GM19468 (cell line): Measurements from ENCODE around the gene ADORA2A.

ENCODE experiments used
- ATAC-seq: cut with Tn5 transposase; IDR thresholded peaks from one replicate; pipeline ENCODE4 v1.9.1; 2021; ENCODE audit warnings: mild to moderate bottlenecking, moderate library complexity, moderate number of reproducible peaks; ENCODE audit not compliant: unreplicated experiment; ENCODE audit errors: extremely low read depth

The ADORA2A gene

DNA sequence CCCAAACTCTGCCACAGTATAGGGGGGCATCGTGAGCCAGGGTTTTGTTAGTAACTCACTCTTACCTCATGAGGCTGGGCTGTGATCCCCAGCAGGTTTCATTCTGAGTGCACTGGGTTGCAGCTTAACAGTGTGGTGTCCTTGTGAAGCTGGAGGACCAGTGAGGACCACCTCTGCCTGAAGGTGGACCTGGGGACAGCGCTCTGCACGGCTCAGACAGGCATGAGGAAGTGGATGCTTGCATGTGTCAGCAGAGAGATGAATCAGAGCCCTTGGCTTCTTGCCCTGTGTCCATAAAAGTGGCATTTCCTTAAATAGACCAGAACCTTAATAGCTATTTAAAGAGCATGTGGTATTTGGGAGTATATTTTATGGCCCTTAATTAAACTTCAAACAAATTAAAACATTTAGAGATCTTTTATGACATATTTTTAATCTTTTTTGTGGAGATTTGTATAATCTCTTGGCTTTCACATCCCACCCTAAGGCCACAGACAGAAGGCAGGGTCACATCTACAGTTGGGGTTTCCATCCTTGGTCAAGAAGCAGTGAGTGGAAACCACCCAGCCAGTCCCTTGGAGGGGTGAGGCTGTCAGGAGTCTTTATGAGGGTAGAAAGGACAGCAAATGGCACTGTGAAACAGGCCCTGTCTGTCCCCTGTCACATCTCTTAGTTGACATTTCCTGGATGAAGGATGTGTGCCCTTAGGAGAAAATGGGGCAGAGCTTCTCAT lies 24.8 kb upstream of the ADORA2A start:
- no peak for ATAC-seq

DNA sequence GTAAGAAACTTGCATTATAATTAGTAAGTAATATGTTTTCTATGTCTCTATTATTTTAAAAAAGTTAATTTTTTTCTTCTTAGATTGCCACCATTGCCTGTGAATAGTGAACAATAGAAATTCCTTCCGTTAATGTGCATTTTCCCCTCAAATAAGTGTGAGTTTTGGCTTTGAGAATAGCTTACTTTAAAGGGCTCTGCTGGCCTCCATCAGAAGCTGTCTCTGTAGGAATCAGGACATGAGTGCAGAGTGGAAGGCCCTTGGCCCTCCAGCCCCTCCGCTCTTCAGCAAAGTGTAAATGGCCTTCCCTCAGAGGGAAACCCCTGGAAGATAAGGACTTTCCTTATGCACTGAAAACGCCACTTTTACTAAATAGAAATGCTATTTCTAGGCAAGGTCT lies 24.1 kb upstream of the ADORA2A start:
- ATAC-seq, result no peak

DNA sequence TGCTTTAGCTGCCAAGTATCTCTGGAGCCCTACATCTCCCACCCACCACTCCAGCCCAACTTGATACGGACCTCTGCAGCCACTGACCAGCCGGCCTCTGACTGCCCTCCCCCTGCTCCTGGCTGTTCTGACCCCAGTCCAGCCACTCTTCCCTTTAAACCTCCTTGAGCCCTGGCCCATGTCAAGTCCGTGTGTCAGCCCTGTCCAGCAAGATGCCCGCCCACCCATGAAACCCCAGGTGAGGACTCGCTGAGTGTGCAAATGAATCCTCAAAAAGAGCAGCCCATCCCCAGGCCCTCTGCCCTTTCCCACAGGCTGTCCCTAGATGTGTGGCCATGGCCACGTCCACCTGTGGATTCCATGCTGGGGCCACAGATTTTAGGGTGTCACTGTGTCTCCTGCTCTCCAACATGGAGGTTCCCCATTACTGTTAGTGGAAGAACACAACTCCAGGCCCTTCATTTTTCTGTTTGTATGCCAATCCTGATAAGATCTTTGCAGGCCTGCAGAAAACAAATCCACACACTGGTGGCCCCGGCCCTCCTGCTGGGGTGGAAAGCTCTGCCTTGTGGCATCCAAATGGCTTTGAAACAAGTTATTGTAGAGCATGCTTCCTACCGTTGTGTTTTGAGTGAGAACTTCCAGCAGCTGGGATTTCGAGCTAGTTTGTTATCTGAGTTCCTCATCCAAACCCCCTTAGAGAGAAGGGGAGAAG lies 22.7 kb upstream of the ADORA2A start:
- no peak for ATAC-seq

DNA sequence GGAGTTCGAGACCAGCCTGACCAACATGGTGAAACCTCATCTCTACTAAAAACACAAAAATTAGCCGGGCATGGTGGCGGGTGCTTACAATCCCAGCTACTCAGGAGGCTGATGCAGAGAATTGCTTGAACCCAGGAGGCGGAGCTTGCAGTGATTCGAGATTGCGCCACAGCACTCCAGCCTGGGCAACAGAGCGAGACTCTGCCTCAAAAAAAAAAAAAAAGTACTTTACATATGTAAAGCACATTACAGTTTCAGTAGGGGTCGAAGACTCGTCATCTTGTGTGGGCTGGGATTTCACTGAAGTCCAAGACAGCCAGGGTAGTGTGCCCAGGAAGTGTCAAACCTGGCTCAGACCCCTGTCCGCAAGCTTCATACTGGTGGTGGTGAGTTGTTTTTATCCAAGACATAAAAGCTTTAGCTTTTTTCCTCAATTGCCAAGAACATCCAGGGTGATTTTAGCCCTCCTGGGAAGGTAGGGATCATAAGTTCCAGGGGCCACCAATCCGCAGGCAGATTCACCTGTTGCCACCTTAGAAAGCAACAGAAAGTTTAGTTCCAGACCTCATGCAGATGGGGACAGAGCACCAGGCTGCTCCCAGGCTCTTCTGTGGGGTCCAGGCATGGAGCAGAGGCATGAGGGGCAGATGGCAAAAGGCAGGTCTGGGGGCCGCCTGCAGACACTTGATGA lies 21.6 kb upstream of the ADORA2A start:
- no peak for ATAC-seq

DNA sequence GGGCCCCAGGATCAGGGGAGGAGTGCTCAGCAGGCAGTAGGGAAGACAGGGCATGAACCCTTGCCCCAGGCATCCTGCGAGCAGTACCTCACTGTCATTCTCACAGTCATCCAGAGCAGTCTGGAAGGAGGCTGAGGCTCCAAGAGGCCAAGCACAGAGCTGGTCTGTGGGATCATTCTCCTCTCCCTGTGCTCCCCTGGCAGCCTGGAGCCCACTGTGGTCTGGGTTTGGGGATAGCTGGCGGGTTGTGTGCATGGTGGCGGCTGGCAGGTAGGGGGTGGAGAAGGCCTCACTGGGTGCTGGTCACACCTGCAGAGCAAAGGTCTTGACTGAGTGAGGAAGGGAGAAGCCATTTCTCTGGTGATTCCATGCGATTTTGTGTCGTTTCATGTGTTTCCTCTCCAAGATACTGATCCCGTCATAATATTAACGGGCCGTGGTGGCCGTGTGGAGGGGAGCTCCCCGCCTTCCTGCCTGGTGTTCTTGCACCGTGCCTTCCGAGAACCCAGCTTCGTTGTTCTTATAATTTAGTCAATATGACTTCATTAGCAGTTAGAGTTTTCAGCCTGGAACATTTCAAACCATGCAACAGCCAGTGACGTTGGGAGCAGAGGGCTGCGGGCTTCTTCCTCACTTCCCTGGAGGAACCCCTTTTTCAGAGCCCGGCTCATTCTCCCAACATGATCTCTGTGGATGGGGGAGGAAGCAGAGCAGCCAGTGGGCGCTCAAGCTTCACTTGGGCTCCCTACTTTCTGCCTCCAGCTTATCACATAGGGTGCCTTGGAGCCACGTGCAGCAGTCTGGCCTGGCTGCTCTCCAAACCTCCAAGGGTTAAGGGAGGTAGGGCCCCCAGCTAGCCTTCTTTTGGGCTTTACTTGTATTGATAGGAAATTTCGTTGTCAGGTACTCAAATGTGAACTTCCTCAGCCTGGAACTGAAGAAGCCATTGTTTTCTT lies 20.8 kb upstream of the ADORA2A start:
- ATAC-seq, result no peak

DNA sequence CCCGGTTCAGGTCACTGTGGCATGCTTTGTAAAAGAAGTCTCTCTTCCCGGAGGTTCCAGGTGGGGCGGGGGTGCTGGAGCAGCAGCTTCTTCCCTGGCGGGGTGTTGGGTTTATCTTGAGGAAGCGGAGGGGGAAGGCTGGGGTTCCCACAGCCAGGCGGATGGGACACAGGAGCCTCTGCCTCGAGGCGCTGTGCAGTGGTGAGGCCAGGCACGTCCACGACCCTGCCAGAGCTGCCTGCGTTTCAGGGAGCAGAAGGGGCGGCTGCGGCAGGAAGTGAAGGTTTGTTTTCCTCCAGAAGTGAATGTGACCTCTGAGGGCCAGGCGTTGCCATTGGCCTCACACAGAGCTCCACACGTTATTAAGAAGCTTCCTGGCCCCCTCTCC lies 20.1 kb upstream of the ADORA2A start:
- ATAC-seq, result no peak

DNA sequence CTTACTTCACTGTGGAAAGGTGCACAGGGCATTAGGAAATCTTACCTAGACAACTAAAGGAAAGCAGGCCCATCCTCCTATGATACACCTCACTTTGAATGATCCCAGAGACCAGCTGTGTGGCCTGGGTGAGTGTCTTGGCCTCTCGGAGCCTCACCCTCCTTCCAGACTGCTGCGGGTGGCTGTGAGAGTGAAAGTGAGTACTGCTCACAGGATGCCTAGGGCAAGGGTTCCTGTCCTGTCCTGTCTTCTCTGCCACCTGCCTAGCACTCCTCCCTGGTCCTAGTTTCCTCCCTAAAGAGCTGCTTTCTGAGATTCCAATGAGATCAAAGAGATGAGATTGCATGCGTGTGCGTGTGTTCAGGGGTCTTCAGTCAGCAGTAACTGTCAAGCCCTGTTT lies 19.5 kb upstream of the ADORA2A start:
- no peak for ATAC-seq

DNA sequence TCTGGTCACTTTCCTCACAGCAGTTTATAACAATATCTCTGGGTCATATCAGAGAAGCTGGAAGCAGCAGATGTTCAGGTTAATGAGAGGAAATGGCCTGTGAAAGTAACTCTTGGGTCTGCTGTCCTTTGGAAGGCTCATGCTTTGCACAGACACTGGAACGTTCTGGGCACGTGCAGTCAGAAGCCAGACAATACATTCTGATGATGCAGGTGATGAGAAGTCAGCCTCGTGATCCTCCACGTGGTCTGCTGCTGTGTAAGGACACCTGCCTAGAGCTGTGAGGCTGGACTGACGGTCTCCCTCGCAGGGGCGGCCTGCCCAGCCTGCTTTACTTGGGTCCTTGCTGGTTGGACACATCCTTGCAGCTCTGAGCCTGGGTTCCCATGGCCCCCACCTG lies 18.8 kb upstream of the ADORA2A start:
- ATAC-seq, result no peak

DNA sequence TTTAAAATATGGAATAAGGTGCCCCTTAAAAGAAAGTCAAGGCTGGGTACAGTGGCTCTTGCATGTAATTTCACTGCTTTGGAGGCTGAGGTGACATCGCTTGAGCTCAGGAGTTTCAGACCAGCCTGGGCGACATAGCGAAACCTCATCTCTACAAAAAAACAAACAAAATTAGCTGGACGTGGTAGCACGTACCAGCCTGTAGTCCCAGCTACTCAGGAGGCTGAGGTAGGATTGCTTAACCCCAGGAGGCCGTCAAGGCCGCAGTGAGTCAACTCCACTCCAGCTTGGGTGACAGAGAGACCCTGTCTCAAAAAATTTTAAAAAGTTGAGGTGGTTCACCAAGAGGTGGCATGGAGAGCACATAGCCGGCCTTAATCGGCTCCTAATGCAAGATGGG lies 17.7 kb upstream of the ADORA2A start:
- no peak for ATAC-seq

DNA sequence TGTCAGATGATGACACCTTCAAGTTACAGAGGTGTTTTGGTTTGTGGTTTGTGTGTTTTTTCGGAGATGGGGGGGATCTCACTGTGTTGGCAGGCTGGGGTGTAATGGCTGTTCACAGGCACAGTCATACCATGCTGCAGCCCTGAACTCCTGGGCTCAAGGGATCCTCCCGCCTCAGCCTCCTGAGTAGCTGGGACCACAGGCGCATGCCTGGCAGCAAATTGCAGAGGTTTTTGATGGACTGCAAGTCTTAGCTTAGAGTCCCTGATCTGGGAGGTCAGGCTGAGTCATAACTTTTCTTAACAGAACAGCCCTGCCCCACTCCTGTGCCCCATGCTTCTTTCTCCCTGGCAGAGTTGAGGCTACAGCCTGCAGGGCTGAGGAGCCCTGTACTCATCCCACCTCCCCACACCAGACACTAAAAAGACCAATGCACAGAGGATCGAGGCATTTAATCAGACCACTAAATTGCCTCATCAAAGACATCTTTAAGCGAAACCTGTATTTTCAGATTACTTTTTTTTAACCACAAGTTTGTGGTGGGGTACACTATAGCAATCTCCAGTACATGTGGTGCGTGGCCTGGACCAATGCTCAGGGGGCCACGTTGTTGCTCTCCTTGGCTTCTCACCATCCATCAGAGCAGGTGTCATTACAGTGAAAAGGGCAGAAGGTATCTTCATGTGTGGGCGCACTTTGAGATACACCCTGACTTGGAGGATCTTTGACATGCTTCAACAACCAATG lies 17.1 kb upstream of the ADORA2A start:
- no peak for ATAC-seq

DNA sequence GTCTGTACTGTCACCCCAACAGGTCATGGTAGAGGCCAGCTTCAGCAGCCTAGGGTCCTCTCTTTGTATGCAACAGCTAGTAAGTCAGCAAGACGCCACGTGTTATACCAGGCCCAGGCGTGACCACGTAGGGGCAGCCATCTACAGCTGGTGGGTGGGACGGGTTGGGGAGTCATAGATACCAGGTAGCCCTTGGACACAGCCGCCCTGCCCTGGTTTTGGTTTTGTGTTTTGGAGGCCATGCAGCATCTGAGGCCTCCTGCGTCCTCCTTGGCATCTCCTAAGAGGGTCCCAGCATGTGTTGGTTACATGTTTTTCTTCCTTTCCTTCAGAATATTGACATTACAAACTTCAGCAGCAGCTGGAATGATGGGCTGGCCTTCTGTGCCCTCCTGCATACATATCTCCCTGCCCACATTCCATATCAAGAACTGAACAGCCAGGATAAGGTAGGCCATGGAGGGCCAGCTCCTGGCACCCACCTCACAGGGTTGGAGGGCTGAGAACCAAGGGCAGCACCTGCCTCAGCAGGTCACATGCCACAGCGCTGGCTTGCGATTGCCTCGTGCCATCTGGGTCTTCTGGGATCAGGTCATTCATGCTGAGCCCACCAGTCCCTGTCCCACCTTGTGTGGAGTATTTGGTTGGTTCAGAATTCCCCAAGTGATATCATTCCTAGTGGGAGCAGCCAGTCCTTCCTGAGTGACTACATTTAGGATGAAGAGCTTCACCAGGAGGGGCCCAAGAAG lies 16.0 kb upstream of the ADORA2A start:
- no peak for ATAC-seq

DNA sequence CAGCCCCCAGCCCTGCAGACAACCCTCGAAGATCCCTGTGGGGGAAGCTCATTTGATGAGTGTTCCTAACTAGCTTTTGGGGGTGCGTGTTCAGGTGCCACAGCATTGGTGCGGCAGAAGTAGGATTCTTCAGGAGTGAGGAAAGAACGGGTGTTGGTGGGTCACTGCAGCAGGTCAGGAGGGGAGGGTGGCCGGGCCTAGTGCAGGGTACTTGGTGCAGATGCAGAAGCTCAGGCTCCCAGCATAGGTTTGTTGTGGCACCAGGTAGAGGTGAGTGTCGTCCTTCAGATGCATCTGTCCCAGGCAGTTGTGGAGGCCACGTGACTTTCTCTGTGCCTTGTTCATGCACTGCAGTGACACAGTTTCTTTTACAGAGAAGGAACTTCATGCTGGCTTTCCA lies 15.1 kb upstream of the ADORA2A start:
- ATAC-seq, result no peak

DNA sequence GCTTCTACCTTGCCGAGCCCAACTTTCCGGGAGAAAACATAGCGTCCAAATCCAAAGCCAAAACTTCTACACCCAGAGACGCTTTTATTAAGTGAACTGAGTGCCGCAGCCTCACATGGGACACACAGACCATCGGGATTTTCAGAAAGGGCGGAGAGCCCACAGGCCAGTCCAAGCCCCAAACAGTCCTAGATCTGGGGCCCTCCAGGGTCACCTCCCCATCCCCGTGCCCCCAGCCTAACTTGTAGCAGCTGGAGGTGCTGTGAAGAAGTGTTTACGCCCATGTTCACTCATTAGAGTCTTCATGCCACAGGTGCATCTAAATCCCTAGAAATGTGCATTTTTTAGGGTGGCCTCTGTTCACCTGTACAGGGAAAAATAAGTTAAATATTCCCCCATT lies 14.1 kb upstream of the ADORA2A start:
- ATAC-seq, result no peak

DNA sequence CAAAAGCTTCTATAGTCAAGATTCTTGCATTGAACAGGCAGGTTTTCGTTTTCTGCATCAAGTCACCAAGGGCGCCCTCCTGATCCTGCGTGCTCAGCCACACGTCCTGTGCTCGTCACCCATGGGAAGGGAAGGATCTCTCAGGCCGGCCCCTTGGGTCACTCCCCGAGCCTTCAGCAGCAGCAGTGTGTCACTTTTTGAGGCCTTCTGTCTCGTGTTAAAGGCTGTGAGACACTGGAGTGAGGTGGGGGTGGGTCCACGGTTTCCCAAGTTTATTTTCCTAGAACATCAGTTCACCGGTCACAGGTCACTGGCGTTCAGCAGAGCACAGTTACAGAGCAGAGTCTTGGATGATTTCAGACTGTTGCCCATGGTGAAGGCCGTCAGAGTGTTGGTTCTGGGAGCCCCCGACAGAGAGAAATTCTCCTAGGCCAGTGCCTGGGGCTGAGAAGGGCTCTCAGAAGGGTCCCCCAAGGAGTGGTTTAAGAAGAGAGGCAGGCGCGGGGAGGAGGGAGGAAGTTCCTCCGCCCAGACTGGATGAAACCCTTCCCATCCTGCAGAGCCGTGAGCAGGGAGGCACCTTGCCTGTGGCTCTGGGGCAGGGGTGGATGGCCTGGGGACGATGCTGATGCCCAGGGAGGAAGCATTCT lies 13.5 kb upstream of the ADORA2A start:
- no peak for ATAC-seq

DNA sequence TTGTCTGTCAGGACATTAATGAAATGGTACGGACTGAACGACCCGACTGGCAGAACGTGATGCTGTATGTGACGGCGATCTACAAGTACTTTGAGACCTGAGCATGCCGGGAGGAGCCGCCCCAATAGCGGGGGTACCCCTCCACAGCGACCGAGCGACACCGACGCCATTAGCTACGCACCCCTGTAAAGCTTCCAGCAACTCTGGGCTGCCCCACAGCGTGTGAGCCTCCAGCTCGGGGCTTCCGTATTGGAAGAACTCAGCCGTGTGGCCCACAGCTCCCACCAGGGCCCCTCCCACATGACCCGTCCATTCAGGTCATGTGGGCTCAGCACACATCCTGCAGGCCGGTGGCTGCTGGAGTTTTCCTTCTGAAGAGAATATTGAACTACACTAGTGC lies 12.9 kb upstream of the ADORA2A start:
- ATAC-seq, result no peak

DNA sequence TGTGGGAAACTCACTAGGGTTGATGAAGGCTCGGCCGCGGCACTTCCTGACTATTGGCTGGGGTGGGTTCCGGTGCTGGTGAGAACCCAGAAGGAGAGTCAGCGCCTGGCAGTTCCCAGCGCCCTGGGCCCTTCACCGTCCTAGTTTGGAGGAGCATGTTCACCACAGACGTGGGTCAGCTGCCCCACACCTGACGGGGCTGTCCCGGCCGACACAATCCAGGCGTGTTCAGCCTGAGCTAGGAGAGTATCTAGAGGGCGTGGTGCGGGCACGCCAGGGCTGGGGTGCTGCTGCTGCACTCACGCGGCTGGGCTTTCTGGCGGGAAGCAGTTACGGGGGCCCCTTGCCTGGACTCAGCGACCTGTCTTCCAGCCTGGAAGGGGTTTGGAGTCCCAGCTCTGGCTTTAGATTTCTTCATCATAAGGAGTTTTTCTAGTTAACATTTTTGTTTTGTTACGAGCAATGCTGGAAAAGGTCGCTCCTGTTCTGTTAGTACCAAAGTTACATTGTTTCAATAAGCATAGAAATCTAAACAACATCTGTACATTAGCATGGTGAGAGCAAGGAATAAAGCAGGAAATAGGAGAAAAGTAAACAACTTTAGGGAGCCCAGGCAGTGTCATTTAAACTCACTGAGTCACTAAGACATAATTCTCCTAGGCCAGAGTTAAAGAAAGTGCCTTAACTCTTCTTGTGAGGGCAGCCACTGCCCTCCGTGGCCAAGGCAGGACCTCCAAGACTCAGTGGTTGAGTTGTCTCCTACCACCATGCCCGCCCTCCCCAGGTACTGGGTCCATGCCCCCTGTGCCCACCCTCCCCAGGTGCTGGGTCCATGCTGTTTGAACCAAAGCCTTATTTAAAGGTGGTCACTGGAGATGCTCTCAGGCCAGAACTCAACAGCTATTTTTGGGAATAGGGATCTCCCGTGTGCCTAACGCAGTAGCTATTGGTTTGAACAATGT lies 12.1 kb upstream of the ADORA2A start:
- no peak for ATAC-seq

DNA sequence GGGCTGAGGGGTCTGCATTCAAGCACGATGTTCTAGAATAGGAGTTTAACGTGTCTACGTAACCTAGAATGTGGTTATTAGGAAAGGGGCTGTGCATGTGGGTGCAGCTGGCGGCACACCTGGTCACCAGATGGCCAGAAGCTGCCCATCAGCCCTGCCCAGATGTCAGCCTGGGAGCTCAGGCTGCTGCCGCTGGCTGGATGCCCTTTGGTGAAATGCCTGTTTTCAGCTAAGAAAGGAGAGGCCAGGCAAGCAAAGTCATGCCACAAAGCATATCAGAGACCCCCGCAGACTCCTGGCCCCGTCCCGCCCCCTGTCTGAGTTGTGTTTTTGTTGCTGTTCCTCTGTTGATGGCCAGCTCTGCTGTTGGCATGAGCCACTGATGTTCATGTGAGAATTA lies 11.3 kb upstream of the ADORA2A start:
- no peak for ATAC-seq
